Measurements from ENCODE around the gene MIGA1.
"Not testable (repeated sequence)": the region's sequence is repeated elsewhere in the genome, so short reads cannot be mapped to it uniquely, and the experiment has no call there.

MIGA1 gene

GRCh38 chr1:77786093-77786741, 6.8 kb downstream of the MIGA1 start:
- not testable (repeated sequence) for H2BK12ac ChIP-seq (ENCODE audit: low read length); DNase-seq (ENCODE audit: low spot score); H3K14ac ChIP-seq (ENCODE audit: low read length); H3K23ac ChIP-seq (ENCODE audit: low read depth, low read length, poor library complexity); H4K8ac ChIP-seq (ENCODE audit: low read depth, low read length); H3K4me3 ChIP-seq (ENCODE audit: low read length in 2 of 2); H2AK5ac ChIP-seq (ENCODE audit: low read depth, low read length); H3K9ac ChIP-seq (ENCODE audit: low read depth, low read length, poor library complexity); H3K4ac ChIP-seq (ENCODE audit: low read length); H3K27ac ChIP-seq (replicated peaks; ENCODE audit: low read length); H3K4me2 ChIP-seq (ENCODE audit: insufficient read depth, low read length, poor library complexity, severe bottlenecking); H2BK5ac ChIP-seq (ENCODE audit: low read length); H2BK120ac ChIP-seq (ENCODE audit: low read depth, low read length); H3K4me1 ChIP-seq (ENCODE audit: control insufficient read depth in 2 of 2, insufficient read depth in 1 of 2, low read depth in 1 of 2, low read length in 2 of 2); H3K79me1 ChIP-seq (ENCODE audit: low read depth, low read length); H4K91ac ChIP-seq (ENCODE audit: low read depth, low read length, poor library complexity); H2BK15ac ChIP-seq (ENCODE audit: low read length); H2AFZ ChIP-seq (ENCODE audit: low read length); H3K27me3 ChIP-seq (ENCODE audit: control insufficient read depth in 3 of 3, insufficient read depth in 3 of 3, low read depth in 1 of 3, low read length in 3 of 3); H3K18ac ChIP-seq (ENCODE audit: low read length)
- Histone ChIP-seq H3K36me3 (replicated peaks in 1 of 2; ENCODE audit: control insufficient read depth in 2 of 2, insufficient read depth in 2 of 2, low read length in 2 of 2) (peaks cover 6 to 45% of the 10 kb centered on the region in 2 donors), H3K9me3 (replicated peaks in 1 of 2; ENCODE audit: control insufficient read depth in 2 of 2, insufficient read depth in 1 of 2, low read depth in 1 of 2, low read length in 2 of 2) (peaks cover 0 to 15% of the 10 kb centered on the region in 2 donors)
- WGBS, 2 donors (ENCODE audit: extremely low coverage in 2 of 2, insufficient read length in 2 of 2, insufficient replicate concordance in 1 of 2): no CpG with 5 or more reads among the region's 2 CpGs

GRCh38 chr1:77794550-77794949, 15.1 kb downstream of the MIGA1 start:
- H3K4me1 ChIP-seq (ENCODE audit: control insufficient read depth in 2 of 2, insufficient read depth in 1 of 2, low read depth in 1 of 2, low read length in 2 of 2): no peaks in the 10 kb centered on the region
- no peak overlapping the region for H4K91ac ChIP-seq (ENCODE audit: low read depth, low read length, poor library complexity)
- H3K27me3 ChIP-seq (ENCODE audit: control insufficient read depth in 3 of 3, insufficient read depth in 3 of 3, low read depth in 1 of 3, low read length in 3 of 3): no peaks in the 10 kb centered on the region
- H2BK120ac ChIP-seq (ENCODE audit: low read depth, low read length): no peak overlapping the region
- H4K8ac ChIP-seq (ENCODE audit: low read depth, low read length): no peak overlapping the region
- no peak overlapping the region for H3K18ac ChIP-seq (ENCODE audit: low read length)
- H3K14ac ChIP-seq (ENCODE audit: low read length): no peak overlapping the region
- H3K79me1 ChIP-seq (ENCODE audit: low read depth, low read length): no peaks in the 10 kb centered on the region
- H2AK5ac ChIP-seq (ENCODE audit: low read depth, low read length): no peak overlapping the region
- no peak overlapping the region for H2BK5ac ChIP-seq (ENCODE audit: low read length)
- no peak overlapping the region for H2AFZ ChIP-seq (ENCODE audit: low read length)
- no peak overlapping the region for H3K4ac ChIP-seq (ENCODE audit: low read length)
- H2BK15ac ChIP-seq (ENCODE audit: low read length): no peak overlapping the region
- no CpG with 5 or more reads among the region's 3 CpGs for WGBS, 2 donors (ENCODE audit: extremely low coverage in 2 of 2, insufficient read length in 2 of 2, insufficient replicate concordance in 1 of 2)
- no peak overlapping the region for H3K4me2 ChIP-seq (ENCODE audit: insufficient read depth, low read length, poor library complexity, severe bottlenecking)
- no peak overlapping the region for H2BK12ac ChIP-seq (ENCODE audit: low read length)
- no peak overlapping the region for H3K9ac ChIP-seq (ENCODE audit: low read depth, low read length, poor library complexity)
- H3K4me3 ChIP-seq (ENCODE audit: low read length in 2 of 2): no peak overlapping the region
- no peaks in the 10 kb centered on the region for H3K9me3 ChIP-seq (replicated peaks in 1 of 2; ENCODE audit: control insufficient read depth in 2 of 2, insufficient read depth in 1 of 2, low read depth in 1 of 2, low read length in 2 of 2)
- peaks cover 0 to 12% of the 10 kb centered on the region in 2 donors for H3K36me3 ChIP-seq (replicated peaks in 1 of 2; ENCODE audit: control insufficient read depth in 2 of 2, insufficient read depth in 2 of 2, low read length in 2 of 2)
- H3K27ac ChIP-seq (replicated peaks; ENCODE audit: low read length): no peak overlapping the region
- DNase-seq (ENCODE audit: low spot score): no peak
- H3K23ac ChIP-seq (ENCODE audit: low read depth, low read length, poor library complexity): no peak overlapping the region

GRCh38 chr1:77796695-77797405, 17.4 kb downstream of the MIGA1 start:
- H3K36me3 ChIP-seq (replicated peaks in 1 of 2; ENCODE audit: control insufficient read depth in 2 of 2, insufficient read depth in 2 of 2, low read length in 2 of 2): peaks cover 0 to 5% of the 10 kb centered on the region in 2 donors
- H4K91ac ChIP-seq (ENCODE audit: low read depth, low read length, poor library complexity): no peak overlapping the region
- no peaks in the 10 kb centered on the region for H3K9me3 ChIP-seq (replicated peaks in 1 of 2; ENCODE audit: control insufficient read depth in 2 of 2, insufficient read depth in 1 of 2, low read depth in 1 of 2, low read length in 2 of 2)
- no peak overlapping the region for H2BK5ac ChIP-seq (ENCODE audit: low read length)
- no peak overlapping the region for H2AFZ ChIP-seq (ENCODE audit: low read length)
- H3K4me2 ChIP-seq (ENCODE audit: insufficient read depth, low read length, poor library complexity, severe bottlenecking): no peak overlapping the region
- H4K8ac ChIP-seq (ENCODE audit: low read depth, low read length): no peak overlapping the region
- H2BK15ac ChIP-seq (ENCODE audit: low read length): no peak overlapping the region
- H3K4me1 ChIP-seq (ENCODE audit: control insufficient read depth in 2 of 2, insufficient read depth in 1 of 2, low read depth in 1 of 2, low read length in 2 of 2): peaks cover 0 to 2% of the 10 kb centered on the region in 2 donors
- no CpG with 5 or more reads among the region's 5 CpGs for WGBS, 2 donors (ENCODE audit: extremely low coverage in 2 of 2, insufficient read length in 2 of 2, insufficient replicate concordance in 1 of 2)
- no peak overlapping the region for H2BK12ac ChIP-seq (ENCODE audit: low read length)
- no peak overlapping the region for H3K23ac ChIP-seq (ENCODE audit: low read depth, low read length, poor library complexity)
- no peak overlapping the region for H2AK5ac ChIP-seq (ENCODE audit: low read depth, low read length)
- no peak overlapping the region for H2BK120ac ChIP-seq (ENCODE audit: low read depth, low read length)
- no peaks in the 10 kb centered on the region for H3K27me3 ChIP-seq (ENCODE audit: control insufficient read depth in 3 of 3, insufficient read depth in 3 of 3, low read depth in 1 of 3, low read length in 3 of 3)
- no peak overlapping the region for H3K14ac ChIP-seq (ENCODE audit: low read length)
- no peak overlapping the region for H3K27ac ChIP-seq (replicated peaks; ENCODE audit: low read length)
- H3K18ac ChIP-seq (ENCODE audit: low read length): no peak overlapping the region
- no peak for DNase-seq (ENCODE audit: low spot score)
- H3K79me1 ChIP-seq (ENCODE audit: low read depth, low read length): no peaks in the 10 kb centered on the region
- H3K4me3 ChIP-seq (ENCODE audit: low read length in 2 of 2): no peak overlapping the region
- no peak overlapping the region for H3K4ac ChIP-seq (ENCODE audit: low read length)
- H3K9ac ChIP-seq (ENCODE audit: low read depth, low read length, poor library complexity): no peak overlapping the region

GRCh38 chr1:77797991-77798390, 18.5 kb downstream of the MIGA1 start:
- Histone ChIP-seq H3K27me3 (ENCODE audit: control insufficient read depth in 3 of 3, insufficient read depth in 3 of 3, low read depth in 1 of 3, low read length in 3 of 3) (no peaks in the 10 kb centered on the region), H3K4me3 (ENCODE audit: low read length in 2 of 2) (no peak overlapping the region), H2AFZ (ENCODE audit: low read length) (no peak overlapping the region), H4K91ac (ENCODE audit: low read depth, low read length, poor library complexity) (no peak overlapping the region), H3K36me3 (replicated peaks in 1 of 2; ENCODE audit: control insufficient read depth in 2 of 2, insufficient read depth in 2 of 2, low read length in 2 of 2) (peaks cover 0 to 16% of the 10 kb centered on the region in 2 donors), H3K4me1 (ENCODE audit: control insufficient read depth in 2 of 2, insufficient read depth in 1 of 2, low read depth in 1 of 2, low read length in 2 of 2) (peaks cover 0 to 2% of the 10 kb centered on the region in 2 donors), H3K79me1 (ENCODE audit: low read depth, low read length) (no peaks in the 10 kb centered on the region), H2BK15ac (ENCODE audit: low read length) (no peak overlapping the region), H3K18ac (ENCODE audit: low read length) (no peak overlapping the region), H4K8ac (ENCODE audit: low read depth, low read length) (no peak overlapping the region), H3K23ac (ENCODE audit: low read depth, low read length, poor library complexity) (no peak overlapping the region), H3K27ac (replicated peaks; ENCODE audit: low read length) (no peak overlapping the region), H3K4me2 (ENCODE audit: insufficient read depth, low read length, poor library complexity, severe bottlenecking) (no peak overlapping the region), H2BK120ac (ENCODE audit: low read depth, low read length) (no peak overlapping the region), H2BK12ac (ENCODE audit: low read length) (no peak overlapping the region), H2BK5ac (ENCODE audit: low read length) (no peak overlapping the region), H3K9ac (ENCODE audit: low read depth, low read length, poor library complexity) (no peak overlapping the region), H3K14ac (ENCODE audit: low read length) (no peak overlapping the region), H2AK5ac (ENCODE audit: low read depth, low read length) (no peak overlapping the region), H3K4ac (ENCODE audit: low read length) (no peak overlapping the region), H3K9me3 (replicated peaks in 1 of 2; ENCODE audit: control insufficient read depth in 2 of 2, insufficient read depth in 1 of 2, low read depth in 1 of 2, low read length in 2 of 2) (no peaks in the 10 kb centered on the region)
- no peak for DNase-seq (ENCODE audit: low spot score)
